OCI-LY1 (cell line): ENCODE measurements around the gene CREM.

Experiments used
- CTCF ChIP-seq: fragments of 200-600 bp; sonication (generic), shearing (Covaris generic); IDR thresholded peaks from 2 replicates; pipeline ENCODE4 v1.5.1; 2017; ENCODE audit warnings: mild to moderate bottlenecking, antibody characterized with exemption, low read length, moderate library complexity, mixed read lengths
- EZH2 ChIP-seq: fragments of 200-600 bp; sonication (generic), shearing (Covaris generic); IDR thresholded peaks from 2 replicates; pipeline ENCODE4 v1.8.0; 2017; ENCODE audit warnings: borderline replicate concordance, mixed run types, mild to moderate bottlenecking, antibody characterized with exemption, low read length, moderate library complexity, mixed read lengths

DNA sequence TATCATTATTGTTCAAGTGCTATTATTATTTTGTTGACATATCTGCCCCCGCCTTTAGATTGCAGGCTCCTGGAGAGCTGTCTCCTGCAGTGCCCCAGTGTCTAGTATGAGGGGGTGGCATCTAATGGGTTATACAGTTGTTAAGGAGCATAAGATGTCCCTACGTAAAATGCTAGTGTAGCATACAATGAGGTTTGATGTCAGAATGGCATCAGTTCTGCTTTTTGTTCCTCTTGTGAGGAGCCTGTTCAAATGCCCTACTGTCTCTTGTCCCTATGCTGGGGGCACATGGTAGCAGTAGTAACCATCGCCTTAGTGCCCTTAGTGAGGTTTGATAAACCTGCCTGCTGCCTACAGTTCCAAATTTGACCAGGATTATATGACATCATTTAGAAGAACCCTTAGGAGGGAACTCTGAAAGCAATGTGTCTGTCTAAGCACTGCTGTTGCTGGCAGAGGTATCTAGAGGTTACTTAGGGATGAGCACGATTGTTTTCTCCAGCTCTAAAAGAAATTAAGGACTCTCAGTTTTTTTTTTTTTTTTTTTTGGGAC is 9.7 kb downstream of the CREM start:
- TF ChIP-seq CTCF (no peak), EZH2 (no peak)
